Activated T-helper 1 cell treated with anti-CD3 and anti-CD28 coated beads, Interleukin-12 subunit alpha, Interleukin-12 subunit beta, Interleukin-2, Interleukin-4 antibody, amounts not matched to agents 30 ng/mL and 10 ng/mL and 1 ng/mL, durations not matched to agents 14 hours and 24 hours and 36 hours (primary cell): ENCODE data around the gene EQTN. TPM values are rescaled to one million over a fixed set of nuclear protein-coding genes. Genes with fewer than 3 reads are reported as not detected.

ENCODE experiments used
- total RNA-seq: library from RNA; stranded (reverse); gene quantifications from 2 replicates; pipeline ENCODE4 v1.2.3, GENCODE V29; 2022

The EQTN gene
- total RNA-seq, 1 donor from 2014 or later: not detected

Other genes with a start within 250 kb of the EQTN start
- gene TEK, start 187.9 kb downstream of the EQTN start, total RNA-seq: not detected in 2 replicates
- gene IFNK, start 227.1 kb upstream of the EQTN start, total RNA-seq: not detected in 2 replicates
- gene MOB3B, start 232.7 kb upstream of the EQTN start, total RNA-seq: 0.17 and 0.26 TPM in 2 replicates